Suprapubic skin (tissue), 4 donors: ENCODE results near the gene PRKCE. TPM values are rescaled to one million over a fixed set of nuclear protein-coding genes. Genes with fewer than 3 reads are reported as not detected.

Experiments
- DNase-seq, 2 donors: peaks; one replicate each; pipeline ENCODE4 v3.0.0-alpha.2; 2019; ENCODE audit warnings: low spot score in 2 of 2
- H3K27ac ChIP-seq: fragments of 200-600 bp; sonication (generic); one replicate; pipeline ENCODE4 v1.5.1; 2019
- H3K27me3 ChIP-seq: fragments of 200-600 bp; sonication (generic); one replicate; pipeline ENCODE4 v1.5.1; 2019
- H3K36me3 ChIP-seq: fragments of 200-600 bp; sonication (generic); one replicate; pipeline ENCODE4 v1.5.1; 2019
- H3K4me1 ChIP-seq: fragments of 200-600 bp; sonication (generic); one replicate; pipeline ENCODE4 v1.5.1; 2019
- H3K4me3 ChIP-seq: fragments of 200-600 bp; sonication (generic); one replicate; pipeline ENCODE4 v1.5.1; 2019; ENCODE audit warnings: mild to moderate bottlenecking
- H3K9me3 ChIP-seq: fragments of 200-600 bp; sonication (generic); one replicate; pipeline ENCODE4 v1.5.1; 2019
- EP300 ChIP-seq: sonication (generic); formaldehyde crosslinking; IDR thresholded peaks from one replicate; pipeline ENCODE4 v1.6.1; 2017; ENCODE audit warnings: antibody characterized with exemption
- POLR2A ChIP-seq, 2 donors: fragments of 450-650 bp; IDR thresholded peaks; one replicate each; pipeline ENCODE4 v1.6.1; 2017; ENCODE audit warnings: antibody characterized with exemption in 2 of 2, mild to moderate bottlenecking in 2 of 2, moderate library complexity in 2 of 2
- POLR2AphosphoS5 ChIP-seq, 3 donors: sonication (generic); formaldehyde crosslinking; IDR thresholded peaks; one replicate each; pipeline ENCODE4 v1.6.1; 2017; ENCODE audit warnings: antibody characterized with exemption in 3 of 3
- WGBS: methylation state at CpG from one replicate; pipeline ENCODE4 v1.1.5; 2018; 5-methylcytosine and 5-hydroxymethylcytosine counted together
- total RNA-seq, 4 donors: library from RNA; depleted of rRNA; stranded (reverse); fragments of >200 nt; gene quantifications; one replicate each; pipeline ENCODE4 v1.1.0, GENCODE V29; 2016
- TF ChIP-seq, protein P1 (sequence below), 2 donors: fragments of 200-600 bp in 1 of 2; fragments of 450-650 bp in 1 of 2; sonication (generic) in 1 of 2; IDR thresholded peaks; one replicate each; pipeline ENCODE4 v1.5.1; 2016 to 2019; ENCODE audit warnings: antibody characterized with exemption in 2 of 2, mild to moderate bottlenecking in 1 of 2, moderate library complexity in 1 of 2

PRKCE gene
- total RNA-seq, 4 donors from 2014 or later: 7.9 to 18.3 (median 12.5) TPM

DNA sequence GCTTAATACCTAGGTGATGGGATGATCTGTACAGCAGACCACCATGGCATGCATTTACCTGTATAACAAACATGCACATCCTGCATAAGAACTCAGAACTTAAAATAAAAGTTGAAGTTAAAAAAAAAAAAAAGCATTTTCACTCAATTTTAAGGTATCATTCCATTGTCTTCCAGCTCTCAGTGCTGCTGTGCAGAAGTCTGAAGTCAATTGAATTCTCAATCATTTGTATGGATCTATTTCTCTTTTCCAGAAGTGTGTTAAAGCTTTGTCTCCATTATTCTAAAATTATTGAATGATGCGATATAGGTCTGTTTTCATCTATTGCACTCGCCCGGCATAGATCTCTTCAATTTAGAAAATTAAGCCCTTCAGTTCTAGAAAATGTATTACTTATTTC is 443.2 kb downstream of the PRKCE start:
- 100% methylated on average over 3 of the region's 3 CpGs for WGBS
- Histone ChIP-seq H3K4me3 (no peak overlapping the region), H3K36me3 (peaks cover 6% of the 10 kb centered on the region), H3K9me3 (peaks cover 4% of the 10 kb centered on the region), H3K27me3 (no peaks in the 10 kb centered on the region), H3K4me1 (peaks cover 15% of the 10 kb centered on the region), H3K27ac (no peak overlapping the region)
- TF ChIP-seq POLR2AphosphoS5 (IDR thresholded peaks at IDR 0.05): no peak
- TF ChIP-seq, protein P1, sequence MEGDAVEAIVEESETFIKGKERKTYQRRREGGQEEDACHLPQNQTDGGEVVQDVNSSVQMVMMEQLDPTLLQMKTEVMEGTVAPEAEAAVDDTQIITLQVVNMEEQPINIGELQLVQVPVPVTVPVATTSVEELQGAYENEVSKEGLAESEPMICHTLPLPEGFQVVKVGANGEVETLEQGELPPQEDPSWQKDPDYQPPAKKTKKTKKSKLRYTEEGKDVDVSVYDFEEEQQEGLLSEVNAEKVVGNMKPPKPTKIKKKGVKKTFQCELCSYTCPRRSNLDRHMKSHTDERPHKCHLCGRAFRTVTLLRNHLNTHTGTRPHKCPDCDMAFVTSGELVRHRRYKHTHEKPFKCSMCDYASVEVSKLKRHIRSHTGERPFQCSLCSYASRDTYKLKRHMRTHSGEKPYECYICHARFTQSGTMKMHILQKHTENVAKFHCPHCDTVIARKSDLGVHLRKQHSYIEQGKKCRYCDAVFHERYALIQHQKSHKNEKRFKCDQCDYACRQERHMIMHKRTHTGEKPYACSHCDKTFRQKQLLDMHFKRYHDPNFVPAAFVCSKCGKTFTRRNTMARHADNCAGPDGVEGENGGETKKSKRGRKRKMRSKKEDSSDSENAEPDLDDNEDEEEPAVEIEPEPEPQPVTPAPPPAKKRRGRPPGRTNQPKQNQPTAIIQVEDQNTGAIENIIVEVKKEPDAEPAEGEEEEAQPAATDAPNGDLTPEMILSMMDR (IDR thresholded peaks at IDR 0.05): no peak
- TF ChIP-seq EP300: no peak
- TF ChIP-seq POLR2A (IDR thresholded peaks at IDR 0.05): no peak
- no peak for DNase-seq

DNA sequence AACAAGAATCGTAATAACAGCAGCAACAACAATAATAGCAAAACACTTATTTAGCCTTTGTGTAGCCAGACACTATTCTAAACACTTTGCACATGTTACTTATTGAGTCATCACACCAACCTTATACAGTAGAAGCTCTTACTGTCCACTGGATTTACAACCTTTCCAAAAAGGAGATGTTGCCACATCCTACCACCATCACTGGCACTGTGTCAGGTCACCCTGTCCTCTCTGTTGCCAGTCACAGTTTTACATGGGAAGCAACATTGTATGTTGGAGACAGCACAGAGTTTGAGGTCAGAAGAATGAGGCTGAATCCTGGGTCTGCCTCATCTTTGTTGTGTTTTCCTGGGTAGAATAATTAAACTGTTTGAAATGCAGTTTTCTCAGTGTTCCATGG is 444.4 kb downstream of the PRKCE start:
- H3K27ac ChIP-seq: no peak overlapping the region
- peaks cover 5% of the 10 kb centered on the region for H3K36me3 ChIP-seq
- TF ChIP-seq EP300 (no peak), POLR2A (IDR thresholded peaks at IDR 0.05) (no peak), POLR2AphosphoS5 (IDR thresholded peaks at IDR 0.05) (no peak)
- TF ChIP-seq, protein P1 (IDR thresholded peaks at IDR 0.05): no peak
- no peak for DNase-seq
- peaks cover 4% of the 10 kb centered on the region for H3K9me3 ChIP-seq
- 84% methylated on average over 1 of the region's 1 CpG for WGBS
- H3K27me3 ChIP-seq: no peaks in the 10 kb centered on the region
- H3K4me1 ChIP-seq: peaks cover 15% of the 10 kb centered on the region
- no peak overlapping the region for H3K4me3 ChIP-seq

DNA sequence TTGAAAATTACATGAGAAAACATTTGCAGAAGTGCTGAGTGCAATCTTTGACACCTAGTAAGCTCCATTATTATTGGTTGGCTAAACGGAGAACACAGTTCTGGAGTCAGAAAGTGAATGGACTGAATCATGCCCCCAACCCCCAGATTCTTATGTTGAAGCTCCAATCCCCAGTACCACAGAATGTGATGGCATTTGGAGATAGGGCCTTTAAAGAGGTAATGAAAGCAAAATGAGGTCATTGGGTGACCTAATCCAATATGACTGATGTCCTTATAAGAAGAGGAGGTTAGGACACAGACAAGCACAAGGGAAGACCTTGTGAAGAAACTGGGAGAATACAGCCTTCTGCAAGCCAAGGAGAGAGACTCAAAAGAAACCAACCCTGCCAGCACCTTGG is 444.8 kb downstream of the PRKCE start:
- no peak overlapping the region for H3K27ac ChIP-seq
- WGBS: 87% methylated on average over 1 of the region's 1 CpG

DNA sequence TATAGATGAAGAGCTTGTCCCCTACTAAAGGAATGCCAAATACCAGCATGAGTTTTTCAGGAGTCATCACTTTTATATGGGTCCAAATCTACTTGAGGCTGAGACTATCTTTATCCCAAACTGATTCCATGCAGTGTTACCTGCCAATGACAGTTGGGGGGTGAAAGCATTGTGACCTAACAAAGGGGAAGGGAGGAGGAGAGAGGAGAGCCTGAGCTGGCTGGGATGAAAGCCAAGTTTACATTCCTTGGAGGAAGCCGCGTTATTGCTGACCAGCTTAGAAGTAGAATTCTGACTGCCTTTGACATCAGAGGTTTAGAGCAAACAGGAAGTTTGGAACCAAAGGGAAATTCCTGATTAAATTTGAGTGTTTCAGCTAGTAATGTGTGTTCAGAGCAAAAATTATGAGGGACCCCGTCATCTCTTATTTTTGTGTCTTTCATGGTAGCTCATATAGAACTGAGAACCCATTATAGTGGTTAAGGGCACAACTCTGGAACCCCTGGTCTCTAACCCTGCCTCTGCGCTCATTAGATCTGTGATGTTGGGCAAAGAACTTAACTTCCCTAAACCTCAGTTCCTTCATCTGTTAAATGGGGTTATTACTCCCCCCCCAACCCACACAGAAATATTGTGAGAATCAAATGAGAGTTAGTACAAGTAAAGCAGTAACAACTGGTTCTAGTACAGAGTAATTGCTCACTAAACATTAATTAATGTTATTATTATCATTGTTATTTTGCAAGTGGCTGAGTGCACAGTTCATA is 446.4 kb downstream of the PRKCE start:
- Histone ChIP-seq H3K4me3 (no peak overlapping the region), H3K9me3 (peaks cover 4% of the 10 kb centered on the region), H3K27me3 (no peaks in the 10 kb centered on the region), H3K36me3 (peaks cover 5% of the 10 kb centered on the region), H3K4me1 (peaks cover 15% of the 10 kb centered on the region), H3K27ac (no peak overlapping the region)
- WGBS: 40% methylated on average over 4 of the region's 4 CpGs
- no peak for DNase-seq
- peak in 1 of 3 donors; percentile 49 for TF ChIP-seq POLR2AphosphoS5 (IDR thresholded peaks at IDR 0.05)
- no peak for TF ChIP-seq EP300

More for the DNA sequence above, 444.8 kb downstream of the PRKCE start:
- no peak for DNase-seq
- TF ChIP-seq, protein P1 (IDR thresholded peaks at IDR 0.05): no peak
- TF ChIP-seq EP300: no peak
- no peak for TF ChIP-seq POLR2A (IDR thresholded peaks at IDR 0.05)
- TF ChIP-seq POLR2AphosphoS5 (IDR thresholded peaks at IDR 0.05): no peak
- Histone ChIP-seq H3K27me3 (no peaks in the 10 kb centered on the region), H3K36me3 (peaks cover 5% of the 10 kb centered on the region), H3K9me3 (peaks cover 4% of the 10 kb centered on the region), H3K4me3 (no peak overlapping the region), H3K4me1 (peaks cover 15% of the 10 kb centered on the region)

DNA sequence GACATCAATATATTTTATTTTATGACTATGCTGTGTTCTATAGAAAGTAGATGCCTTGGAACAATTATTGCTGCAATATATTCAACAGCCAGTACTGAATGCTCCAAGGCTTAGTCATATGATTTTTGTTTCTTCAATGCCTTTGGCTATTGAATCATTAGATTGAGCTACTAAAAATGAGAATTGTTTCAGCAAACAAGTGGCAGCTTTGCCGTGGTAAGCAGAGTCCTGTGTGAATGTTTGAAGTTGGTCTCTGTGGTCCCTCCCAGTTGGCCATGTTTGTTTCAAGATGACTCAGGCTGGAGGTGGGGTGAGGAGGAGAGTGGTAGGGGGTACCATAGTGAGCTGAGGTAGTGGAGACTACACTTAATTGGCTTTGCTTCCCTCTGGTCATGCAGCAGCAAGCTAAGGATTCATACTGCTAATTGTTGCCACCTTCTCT is 447.2 kb downstream of the PRKCE start:
- H3K27ac ChIP-seq: no peak overlapping the region
- 23% methylated on average over 1 of the region's 1 CpG for WGBS

DNA sequence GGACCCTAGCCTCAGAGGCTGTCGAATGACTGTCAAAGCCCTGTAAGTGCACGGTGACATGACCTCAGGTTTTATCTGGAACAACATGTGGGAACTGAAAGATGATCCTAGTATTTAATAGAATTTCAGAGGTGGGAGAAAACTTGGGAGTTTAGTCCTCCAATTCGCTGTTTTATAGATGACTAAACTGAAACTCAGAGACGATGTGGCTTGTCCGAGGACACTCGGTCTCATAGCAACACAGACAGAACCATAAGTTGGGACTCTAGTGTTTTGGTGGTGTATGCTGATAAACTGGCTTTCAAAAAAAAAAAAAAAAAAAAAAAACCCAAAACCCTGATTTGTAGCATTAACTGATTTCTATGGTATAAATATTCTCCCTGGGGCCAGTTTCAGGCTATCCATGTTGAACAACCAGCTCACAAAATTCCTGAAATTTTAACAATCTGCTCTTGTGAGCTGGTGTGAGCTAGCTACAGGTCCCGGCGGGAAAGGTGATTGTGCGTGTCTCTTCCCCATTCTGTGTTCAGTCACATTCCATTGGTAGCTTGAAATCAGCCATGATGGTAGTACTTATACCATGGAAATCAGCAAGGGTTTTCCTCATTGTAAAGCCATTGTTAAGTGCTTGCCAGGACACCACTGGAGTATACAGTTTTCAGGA is 450.2 kb downstream of the PRKCE start:
- peaks cover 15% of the 10 kb centered on the region for H3K4me1 ChIP-seq
- H3K27me3 ChIP-seq: no peaks in the 10 kb centered on the region
- peaks cover 10% of the 10 kb centered on the region for H3K36me3 ChIP-seq
- TF ChIP-seq POLR2A (IDR thresholded peaks at IDR 0.05): no peak
- TF ChIP-seq EP300: no peak
- TF ChIP-seq POLR2AphosphoS5 (IDR thresholded peaks at IDR 0.05): no peak
- TF ChIP-seq, protein P1 (IDR thresholded peaks at IDR 0.05): no peak
- no peak for DNase-seq
- H3K27ac ChIP-seq: no peak overlapping the region
- peaks cover 11% of the 10 kb centered on the region for H3K9me3 ChIP-seq
- H3K4me3 ChIP-seq: no peak overlapping the region
- 94% methylated on average over 9 of the region's 9 CpGs for WGBS

More for the DNA sequence above, 447.2 kb downstream of the PRKCE start:
- no peak for TF ChIP-seq POLR2A (IDR thresholded peaks at IDR 0.05)
- no peak for TF ChIP-seq EP300
- no peak for TF ChIP-seq POLR2AphosphoS5 (IDR thresholded peaks at IDR 0.05)
- Histone ChIP-seq H3K36me3 (peaks cover 5% of the 10 kb centered on the region), H3K9me3 (peaks cover 4% of the 10 kb centered on the region), H3K27me3 (no peaks in the 10 kb centered on the region), H3K4me3 (no peak overlapping the region), H3K4me1 (peaks cover 15% of the 10 kb centered on the region)
- no peak for DNase-seq
